Measurements from ENCODE around the gene JAGN1. TPM values are rescaled to one million over a fixed set of nuclear protein-coding genes. Genes with fewer than 3 reads are reported as not detected.
A peak's percentile ranks its signal among the peaks of the same experiment; 100 is the strongest.
"Not testable (repeated sequence)": the region's sequence is repeated elsewhere in the genome, so short reads cannot be mapped to it uniquely, and the experiment has no call there.

Gene JAGN1
- polyA plus RNA-seq, 2 donors: 20.6 to 25.8 TPM

DNA sequence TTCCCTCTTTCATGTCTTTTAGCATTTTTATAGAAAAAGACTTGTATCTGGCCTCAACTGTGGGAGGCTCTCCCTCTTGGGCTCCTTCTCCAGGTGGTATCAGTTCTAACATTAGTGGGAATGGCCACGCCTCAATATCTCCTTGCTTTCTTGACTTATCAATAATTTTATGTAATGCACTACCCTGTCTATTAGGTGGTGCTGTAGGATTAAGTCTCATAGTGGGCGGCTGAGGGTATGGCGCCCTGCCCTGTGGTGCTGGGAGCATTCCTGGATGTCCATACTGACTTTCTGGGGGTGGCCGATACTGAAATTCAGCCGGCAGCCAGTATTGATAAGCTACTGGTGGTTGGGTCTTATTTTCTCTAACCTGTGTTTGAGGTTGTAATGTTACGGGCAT is 37.9 kb upstream of the JAGN1 start:
- H3K27me3 ChIP-seq (ENCODE audit: control insufficient read depth in 1 of 2, insufficient read depth in 2 of 2, low read length in 2 of 2): peaks cover 0 to 3% of the 10 kb centered on the region in 2 donors
- H3K9me3 ChIP-seq (ENCODE audit: control insufficient read depth in 2 of 2, insufficient read depth in 1 of 2, low read depth in 1 of 2, low read length in 1 of 2): no peaks in the 10 kb centered on the region
- H3K4me3 ChIP-seq (ENCODE audit: low read depth in 1 of 2, low read length in 2 of 2): no peak overlapping the region
- WGBS, 2 donors: 89 to 96% methylated on average over 6 of the region's 6 CpGs
- H3K27ac ChIP-seq (ENCODE audit: low read depth in 2 of 2, low read length in 1 of 2): no peak overlapping the region
- no peaks in the 10 kb centered on the region for H3K4me1 ChIP-seq (ENCODE audit: control insufficient read depth in 2 of 2, insufficient read depth in 2 of 2, low read length in 1 of 2)
- no peaks in the 10 kb centered on the region for H3K36me3 ChIP-seq (ENCODE audit: control insufficient read depth in 2 of 2, insufficient read depth in 2 of 2, low read length in 1 of 2)

DNA sequence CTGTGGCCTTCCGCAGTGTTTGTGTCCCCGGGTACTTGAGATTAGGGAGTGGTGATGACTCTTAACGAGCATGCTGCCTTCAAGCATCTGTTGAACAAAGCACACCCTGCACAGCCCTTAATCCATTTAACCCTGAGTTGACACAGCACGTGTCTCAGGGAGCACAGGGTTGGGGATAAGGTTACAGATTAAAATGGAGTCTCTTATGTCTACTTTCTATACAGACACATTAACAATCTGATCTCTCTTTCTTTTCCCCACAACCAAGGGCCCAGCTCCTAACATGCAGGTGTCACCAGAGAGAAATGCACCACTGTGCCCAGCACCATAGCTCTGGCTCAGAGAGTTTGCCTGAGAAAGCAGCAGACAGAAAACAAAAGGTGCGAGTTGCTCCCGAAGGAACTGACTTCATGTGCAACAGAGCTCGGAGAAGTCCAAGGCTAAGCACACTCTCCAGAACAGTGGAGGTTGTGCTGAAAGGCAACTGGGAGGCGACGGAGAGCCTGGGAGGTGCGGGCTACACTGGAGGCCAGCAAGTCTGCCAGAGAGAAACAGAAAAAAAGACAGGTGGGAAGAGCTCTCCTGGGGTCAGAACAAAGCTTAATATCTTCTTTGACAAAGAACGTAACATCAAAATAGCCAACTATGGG is 36.0 kb upstream of the JAGN1 start:
- WGBS, 2 donors: 76 to 80% methylated on average over 11 of the region's 11 CpGs
- not testable (repeated sequence) for H3K27me3 ChIP-seq (ENCODE audit: control insufficient read depth in 1 of 2, insufficient read depth in 2 of 2, low read length in 2 of 2); H3K4me1 ChIP-seq (ENCODE audit: control insufficient read depth in 2 of 2, insufficient read depth in 2 of 2, low read length in 1 of 2); H3K27ac ChIP-seq (ENCODE audit: low read depth in 2 of 2, low read length in 1 of 2); H3K4me3 ChIP-seq (ENCODE audit: low read depth in 1 of 2, low read length in 2 of 2); H3K9me3 ChIP-seq (ENCODE audit: control insufficient read depth in 2 of 2, insufficient read depth in 1 of 2, low read depth in 1 of 2, low read length in 1 of 2); H3K36me3 ChIP-seq (ENCODE audit: control insufficient read depth in 2 of 2, insufficient read depth in 2 of 2, low read length in 1 of 2)

DNA sequence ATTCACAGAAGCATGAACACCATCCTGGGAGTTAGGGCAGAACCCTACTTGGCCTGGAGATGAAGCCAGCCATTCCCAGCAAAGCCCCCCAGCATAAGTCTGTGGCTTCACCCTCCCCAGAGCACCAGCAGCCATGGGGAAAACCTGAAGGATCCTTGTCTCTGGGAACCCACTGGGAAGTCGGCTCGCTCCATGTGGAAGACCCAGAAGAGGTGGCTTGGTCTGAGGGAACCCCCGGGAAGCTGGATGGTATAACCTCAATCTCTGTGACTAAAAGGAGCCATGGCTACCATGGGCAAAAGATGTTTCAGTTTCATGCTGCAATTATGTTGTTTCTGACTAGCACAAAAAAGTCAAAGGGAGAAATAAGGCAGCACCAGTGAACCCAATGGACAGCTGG is 34.8 kb upstream of the JAGN1 start:
- peaks cover 0 to 3% of the 10 kb centered on the region in 2 donors for H3K27me3 ChIP-seq (ENCODE audit: control insufficient read depth in 1 of 2, insufficient read depth in 2 of 2, low read length in 2 of 2)
- H3K4me1 ChIP-seq (ENCODE audit: control insufficient read depth in 2 of 2, insufficient read depth in 2 of 2, low read length in 1 of 2): no peaks in the 10 kb centered on the region
- WGBS, 2 donors: 96 to 98% methylated on average over 3 of the region's 3 CpGs
- H3K27ac ChIP-seq (ENCODE audit: low read depth in 2 of 2, low read length in 1 of 2): no peak overlapping the region
- no peaks in the 10 kb centered on the region for H3K36me3 ChIP-seq (ENCODE audit: control insufficient read depth in 2 of 2, insufficient read depth in 2 of 2, low read length in 1 of 2)
- H3K4me3 ChIP-seq (ENCODE audit: low read depth in 1 of 2, low read length in 2 of 2): no peak overlapping the region
- H3K9me3 ChIP-seq (ENCODE audit: control insufficient read depth in 2 of 2, insufficient read depth in 1 of 2, low read depth in 1 of 2, low read length in 1 of 2): no peaks in the 10 kb centered on the region

DNA sequence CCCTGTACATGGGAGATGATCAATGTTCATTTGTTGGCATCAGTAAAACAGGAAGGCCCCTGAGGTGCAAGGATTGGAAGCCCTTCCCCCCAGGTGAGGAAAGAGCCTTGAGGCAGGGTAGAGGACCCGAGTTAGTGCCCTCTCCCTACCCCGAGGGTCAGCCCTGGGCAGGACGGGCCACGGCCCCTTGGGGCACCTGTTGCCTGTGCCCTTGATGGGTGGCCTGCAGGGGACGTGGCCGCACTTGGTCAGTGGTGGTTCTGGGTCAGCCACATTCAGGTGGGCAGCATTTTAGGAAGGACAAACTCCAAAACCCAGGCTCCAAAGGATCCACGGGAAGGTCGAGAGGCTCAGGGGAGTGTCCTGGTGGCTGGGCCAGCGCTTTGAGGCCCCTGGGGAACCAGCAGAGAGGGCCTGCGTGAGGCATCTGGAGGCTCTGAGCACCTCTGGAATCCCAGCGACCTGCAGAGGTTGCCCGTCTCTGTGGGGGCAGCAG is 30.8 kb upstream of the JAGN1 start:
- no peak overlapping the region for H3K4me3 ChIP-seq (ENCODE audit: low read depth in 1 of 2, low read length in 2 of 2)
- H3K9me3 ChIP-seq (ENCODE audit: control insufficient read depth in 2 of 2, insufficient read depth in 1 of 2, low read depth in 1 of 2, low read length in 1 of 2): no peaks in the 10 kb centered on the region
- WGBS, 2 donors: 84 to 88% methylated on average over 12 of the region's 12 CpGs
- H3K27ac ChIP-seq (ENCODE audit: low read depth in 2 of 2, low read length in 1 of 2): no peak overlapping the region
- H3K36me3 ChIP-seq (ENCODE audit: control insufficient read depth in 2 of 2, insufficient read depth in 2 of 2, low read length in 1 of 2): no peaks in the 10 kb centered on the region
- peaks cover 0 to 4% of the 10 kb centered on the region in 2 donors for H3K4me1 ChIP-seq (ENCODE audit: control insufficient read depth in 2 of 2, insufficient read depth in 2 of 2, low read length in 1 of 2)
- H3K27me3 ChIP-seq (ENCODE audit: control insufficient read depth in 1 of 2, insufficient read depth in 2 of 2, low read length in 2 of 2): peaks cover 0 to 3% of the 10 kb centered on the region in 2 donors

DNA sequence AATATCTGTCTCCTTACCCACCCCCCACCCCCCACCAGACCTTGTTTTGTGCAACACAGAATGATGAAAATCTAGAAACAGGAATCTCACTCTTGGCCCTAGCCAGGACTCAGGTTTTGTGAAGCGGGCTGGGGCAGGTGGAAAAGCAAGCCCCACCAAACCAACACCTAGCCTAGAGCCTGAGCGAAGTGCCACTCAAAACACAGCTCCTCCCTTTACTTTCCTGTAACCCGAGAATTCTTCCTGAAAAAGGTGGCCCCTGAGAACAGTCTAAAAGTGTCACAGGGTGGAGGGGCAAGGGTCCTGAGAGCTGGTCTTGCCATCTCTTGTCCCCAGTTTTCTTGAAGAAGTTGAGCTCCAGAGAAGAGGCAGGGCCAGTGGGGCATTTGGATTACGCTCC is 29.2 kb upstream of the JAGN1 start:
- no peaks in the 10 kb centered on the region for H3K9me3 ChIP-seq (ENCODE audit: control insufficient read depth in 2 of 2, insufficient read depth in 1 of 2, low read depth in 1 of 2, low read length in 1 of 2)
- no peaks in the 10 kb centered on the region for H3K27me3 ChIP-seq (ENCODE audit: control insufficient read depth in 1 of 2, insufficient read depth in 2 of 2, low read length in 2 of 2)
- H3K4me1 ChIP-seq (ENCODE audit: control insufficient read depth in 2 of 2, insufficient read depth in 2 of 2, low read length in 1 of 2): peaks cover 0 to 4% of the 10 kb centered on the region in 2 donors
- WGBS, 2 donors: 88 to 92% methylated on average over 4 of the region's 4 CpGs
- no peaks in the 10 kb centered on the region for H3K36me3 ChIP-seq (ENCODE audit: control insufficient read depth in 2 of 2, insufficient read depth in 2 of 2, low read length in 1 of 2)
- H3K27ac ChIP-seq (ENCODE audit: low read depth in 2 of 2, low read length in 1 of 2): no peak overlapping the region
- no peak overlapping the region for H3K4me3 ChIP-seq (ENCODE audit: low read depth in 1 of 2, low read length in 2 of 2)

DNA sequence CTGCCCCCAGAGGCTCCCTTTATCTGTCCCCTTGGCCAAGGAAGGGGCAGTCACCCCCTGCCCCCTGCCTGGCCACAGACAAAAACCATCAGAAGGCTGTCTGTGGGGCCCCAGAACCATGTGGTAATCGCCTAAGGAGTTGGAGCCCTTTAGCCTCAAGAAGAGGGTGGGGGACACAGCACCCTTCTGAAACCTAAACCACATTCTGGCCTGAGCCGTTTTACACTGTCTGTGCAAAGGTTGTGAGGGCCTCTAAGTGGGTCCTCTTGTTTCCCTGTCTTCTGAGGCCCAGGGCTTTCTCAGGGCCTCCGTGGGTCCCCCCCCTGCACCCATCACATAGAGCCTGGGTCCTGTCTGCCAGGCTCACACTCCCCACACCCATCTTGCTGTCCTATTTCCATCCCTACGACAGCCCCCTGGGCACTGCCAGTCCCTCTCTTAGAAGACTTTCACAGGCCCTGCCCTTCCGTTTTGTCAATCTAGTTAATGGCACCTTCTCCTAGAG is 28.7 kb upstream of the JAGN1 start:
- Histone ChIP-seq H3K27me3 (ENCODE audit: control insufficient read depth in 1 of 2, insufficient read depth in 2 of 2, low read length in 2 of 2) (no peaks in the 10 kb centered on the region), H3K4me1 (ENCODE audit: control insufficient read depth in 2 of 2, insufficient read depth in 2 of 2, low read length in 1 of 2) (peaks cover 0 to 4% of the 10 kb centered on the region in 2 donors), H3K4me3 (ENCODE audit: low read depth in 1 of 2, low read length in 2 of 2) (no peak overlapping the region), H3K36me3 (ENCODE audit: control insufficient read depth in 2 of 2, insufficient read depth in 2 of 2, low read length in 1 of 2) (no peaks in the 10 kb centered on the region), H3K27ac (ENCODE audit: low read depth in 2 of 2, low read length in 1 of 2) (no peak overlapping the region), H3K9me3 (ENCODE audit: control insufficient read depth in 2 of 2, insufficient read depth in 1 of 2, low read depth in 1 of 2, low read length in 1 of 2) (no peaks in the 10 kb centered on the region)
- WGBS, 2 donors: 82 to 87% methylated on average over 5 of the region's 5 CpGs

DNA sequence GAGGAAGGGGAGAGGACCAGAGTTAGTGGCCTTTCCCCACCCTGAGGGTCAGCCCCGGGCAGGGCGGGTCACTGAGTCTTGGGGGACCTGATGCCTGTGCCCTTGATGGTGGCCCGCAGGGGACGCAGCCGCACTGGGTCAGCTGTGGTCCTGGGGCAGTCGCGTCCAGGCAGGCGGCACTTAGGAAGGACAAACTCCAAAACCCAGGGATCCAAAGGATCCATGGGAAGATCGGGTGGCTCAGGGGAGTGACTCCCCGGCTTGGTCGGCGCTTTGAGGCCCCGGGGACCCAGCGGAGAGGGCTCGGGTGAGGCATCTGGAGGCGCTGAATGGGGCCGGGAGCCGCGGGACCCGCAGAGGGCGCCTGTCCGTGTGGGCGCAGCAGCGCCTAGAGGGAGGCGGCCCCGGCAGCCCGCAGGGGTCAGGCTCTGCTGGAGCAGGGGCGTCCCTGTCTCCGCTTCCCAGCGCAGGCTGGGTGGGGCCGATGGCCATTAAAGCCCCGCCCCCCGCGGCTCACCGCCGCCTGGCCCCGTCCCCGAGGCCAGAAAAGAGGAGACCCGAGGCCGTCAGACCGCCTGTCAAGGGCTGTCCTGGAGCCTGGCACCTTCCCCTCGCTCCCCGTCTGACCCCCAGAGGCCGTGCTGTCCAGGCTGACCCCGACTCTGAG is 27.9 kb upstream of the JAGN1 start:
- 12 to 15% methylated on average over 37 to 45 of the region's 45 CpGs for WGBS, 2 donors
- H3K9me3 ChIP-seq (ENCODE audit: control insufficient read depth in 2 of 2, insufficient read depth in 1 of 2, low read depth in 1 of 2, low read length in 1 of 2): no peaks in the 10 kb centered on the region

DNA sequence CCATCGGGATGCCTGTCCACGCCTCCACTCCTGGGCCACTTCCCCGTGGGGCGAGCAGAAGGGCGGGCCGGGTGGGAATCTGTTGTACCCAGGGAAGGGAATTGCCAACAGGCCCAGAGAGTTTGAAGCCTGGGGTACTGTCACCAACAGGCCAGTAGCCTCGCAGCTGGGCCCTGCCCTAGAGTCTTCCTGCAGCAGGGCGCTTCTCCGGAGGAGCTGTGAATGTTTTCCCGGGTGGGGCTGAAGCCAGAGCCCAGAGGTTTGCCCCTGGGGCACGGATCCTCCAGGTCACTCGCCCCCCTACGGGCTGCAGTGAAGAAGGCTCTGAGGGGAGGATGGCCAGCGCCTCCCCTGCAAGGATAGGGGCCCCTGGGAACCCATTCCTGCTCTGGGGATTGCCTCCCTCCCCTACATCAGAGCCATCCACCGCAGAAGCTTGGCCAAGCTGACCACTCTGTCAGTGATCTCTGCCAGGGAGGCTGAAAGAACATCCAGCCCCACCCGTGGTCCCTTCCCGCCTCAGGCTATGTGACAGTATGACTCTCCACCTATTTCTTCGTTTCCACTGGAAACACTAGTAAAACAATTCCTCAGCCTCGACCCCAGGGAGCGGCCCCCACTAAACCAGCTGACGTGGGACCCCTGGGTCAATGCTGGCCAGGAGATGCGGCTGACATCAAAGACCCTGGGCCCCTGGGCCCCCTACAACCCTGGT is 27.2 kb upstream of the JAGN1 start:
- WGBS, 2 donors: 57 to 62% methylated on average over 22 of the region's 22 CpGs
- no peaks in the 10 kb centered on the region for H3K9me3 ChIP-seq (ENCODE audit: control insufficient read depth in 2 of 2, insufficient read depth in 1 of 2, low read depth in 1 of 2, low read length in 1 of 2)
- peak overlapping the region; percentile 27 to 55 for H3K27ac ChIP-seq (ENCODE audit: low read depth in 2 of 2, low read length in 1 of 2)
- H3K27me3 ChIP-seq (ENCODE audit: control insufficient read depth in 1 of 2, insufficient read depth in 2 of 2, low read length in 2 of 2): no peaks in the 10 kb centered on the region
- H3K4me1 ChIP-seq (ENCODE audit: control insufficient read depth in 2 of 2, insufficient read depth in 2 of 2, low read length in 1 of 2): peaks cover 0 to 4% of the 10 kb centered on the region in 2 donors
- H3K4me3 ChIP-seq (ENCODE audit: low read depth in 1 of 2, low read length in 2 of 2): peak overlapping the region; percentile 13 to 33
- H3K36me3 ChIP-seq (ENCODE audit: control insufficient read depth in 2 of 2, insufficient read depth in 2 of 2, low read length in 1 of 2): no peaks in the 10 kb centered on the region

More for the DNA sequence above, 27.9 kb upstream of the JAGN1 start:
- no peaks in the 10 kb centered on the region for H3K27me3 ChIP-seq (ENCODE audit: control insufficient read depth in 1 of 2, insufficient read depth in 2 of 2, low read length in 2 of 2)
- H3K36me3 ChIP-seq (ENCODE audit: control insufficient read depth in 2 of 2, insufficient read depth in 2 of 2, low read length in 1 of 2): no peaks in the 10 kb centered on the region
- H3K4me1 ChIP-seq (ENCODE audit: control insufficient read depth in 2 of 2, insufficient read depth in 2 of 2, low read length in 1 of 2): peaks cover 0 to 4% of the 10 kb centered on the region in 2 donors
- peak overlapping the region; percentile 13 to 33 for H3K4me3 ChIP-seq (ENCODE audit: low read depth in 1 of 2, low read length in 2 of 2)
- peak overlapping the region; percentile 28 to 34 for H3K27ac ChIP-seq (ENCODE audit: low read depth in 2 of 2, low read length in 1 of 2)

DNA sequence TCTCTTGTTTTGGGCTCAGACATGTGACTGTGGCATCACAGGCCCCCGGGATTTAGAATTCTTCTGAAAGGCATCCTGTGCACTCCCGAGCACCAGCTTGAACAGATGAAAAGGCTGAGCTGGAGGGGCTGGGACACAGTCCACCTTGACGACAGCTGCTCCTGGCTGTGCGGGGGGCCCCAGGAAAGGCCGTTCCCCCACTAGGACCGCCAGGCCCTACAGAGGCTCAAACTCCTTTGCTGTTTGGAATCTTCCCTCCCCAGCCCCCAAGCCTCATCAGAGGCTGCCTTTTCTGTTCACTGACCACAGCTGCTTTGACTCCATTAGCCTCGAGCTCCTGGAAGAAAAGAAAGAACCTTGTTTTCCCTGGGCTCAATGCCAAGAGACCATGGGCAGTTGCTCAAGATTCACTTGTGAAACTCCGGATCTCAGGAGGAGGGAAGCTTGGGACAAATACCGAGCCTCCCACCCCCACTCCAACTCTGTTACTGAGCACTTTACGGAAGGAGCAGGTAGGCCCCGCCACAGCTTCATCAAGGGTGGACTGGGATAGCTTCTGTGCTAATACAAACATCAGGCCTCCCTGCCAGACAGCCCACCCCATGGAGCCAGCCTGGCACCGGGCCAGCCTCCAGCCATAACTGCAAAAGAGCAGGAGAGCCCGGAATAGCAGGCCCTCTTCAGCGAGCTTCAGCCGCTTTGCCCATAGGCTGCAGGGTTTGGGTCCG is 26.0 kb upstream of the JAGN1 start:
- Histone ChIP-seq H3K36me3 (ENCODE audit: control insufficient read depth in 2 of 2, insufficient read depth in 2 of 2, low read length in 1 of 2) (no peaks in the 10 kb centered on the region), H3K27ac (ENCODE audit: low read depth in 2 of 2, low read length in 1 of 2) (peak overlapping the region; percentile 57 to 62), H3K4me3 (ENCODE audit: low read depth in 1 of 2, low read length in 2 of 2) (no peak overlapping the region), H3K9me3 (ENCODE audit: control insufficient read depth in 2 of 2, insufficient read depth in 1 of 2, low read depth in 1 of 2, low read length in 1 of 2) (no peaks in the 10 kb centered on the region), H3K4me1 (ENCODE audit: control insufficient read depth in 2 of 2, insufficient read depth in 2 of 2, low read length in 1 of 2) (peaks cover 0 to 4% of the 10 kb centered on the region in 2 donors), H3K27me3 (ENCODE audit: control insufficient read depth in 1 of 2, insufficient read depth in 2 of 2, low read length in 2 of 2) (no peaks in the 10 kb centered on the region)
- 59 to 73% methylated on average over 16 of the region's 16 CpGs for WGBS, 2 donors
